GM12878 (cell line): ENCODE measurements around the gene DUSP14. TPM values are rescaled to one million over a fixed set of nuclear protein-coding genes. Genes with fewer than 3 reads are reported as not detected.
A peak's percentile ranks its signal among the peaks of the same experiment; 100 is the strongest.

Experiments used
- CHD4 ChIP-seq: fragments of 200-600 bp; sonication (generic); IDR thresholded peaks from 2 replicates; pipeline ENCODE4 v1.6.1; 2016; ENCODE audit warnings: mild to moderate bottlenecking
- CREB1 ChIP-seq: IDR thresholded peaks from 2 replicates; pipeline ENCODE4 v1.6.1; 2012; ENCODE audit warnings: low read depth, mild to moderate bottlenecking, inconsistent platforms
- CREM ChIP-seq: IDR thresholded peaks from 2 replicates; pipeline ENCODE4 v1.6.1; 2014; ENCODE audit warnings: antibody characterized with exemption, low read depth
- FOXK2 ChIP-seq: fragments of 450-650 bp; IDR thresholded peaks from 2 replicates; pipeline ENCODE4 v1.6.1; 2017; ENCODE audit warnings: mild to moderate bottlenecking, moderate library complexity
- HDAC2 ChIP-seq: fragments of 200-600 bp; sonication (generic); IDR thresholded peaks from 2 replicates; pipeline ENCODE4 v1.6.1; 2017
- HDAC6 ChIP-seq: fragments of 200-600 bp; sonication (generic); IDR thresholded peaks from one replicate; pipeline ENCODE4 v1.8.0; 2017; ENCODE audit warnings: antibody characterized with exemption; ENCODE audit not compliant: unreplicated experiment
- JUND ChIP-seq: IDR thresholded peaks from 2 replicates; pipeline ENCODE4 v1.6.1; 2012; ENCODE audit warnings: low read depth, mild to moderate bottlenecking, low read length, improper control_type of control experiment, moderate library complexity
- LARP7 ChIP-seq: fragments of 450-650 bp; IDR thresholded peaks from 2 replicates; pipeline ENCODE4 v1.6.1; 2017; ENCODE audit warnings: mild to moderate bottlenecking
- NR2C2 ChIP-seq: IDR thresholded peaks from 2 replicates; pipeline ENCODE4 v1.6.1; 2011; ENCODE audit warnings: borderline replicate concordance, low read depth; ENCODE audit not compliant: control insufficient read depth, insufficient read length
- NR2F1 ChIP-seq: fragments of 450-650 bp; conservative IDR thresholded peaks from 2 replicates; pipeline ENCODE4 v1.6.1; 2017; ENCODE audit warnings: mild to moderate bottlenecking
- PAX5 ChIP-seq: IDR thresholded peaks from 2 replicates; pipeline ENCODE4 v1.6.1; 2011; ENCODE audit warnings: low read depth, low read length, borderline replicate concordance
- SPI1 ChIP-seq: IDR thresholded peaks from 2 replicates; pipeline ENCODE4 v1.6.1; 2011; ENCODE audit warnings: low read depth, mild to moderate bottlenecking, low read length, moderate library complexity, borderline replicate concordance; ENCODE audit not compliant: insufficient read depth
- SREBF1 ChIP-seq: IDR thresholded peaks from 2 replicates; pipeline ENCODE4 v1.6.1; 2012; ENCODE audit warnings: mild to moderate bottlenecking, low read length
- STAT3 ChIP-seq: IDR thresholded peaks from 2 replicates; pipeline ENCODE4 v1.6.1; 2011; ENCODE audit warnings: low read depth, low read length, improper control_type of control experiment
- TAF1 ChIP-seq: IDR thresholded peaks from 2 replicates; pipeline ENCODE4 v1.6.1; 2011; ENCODE audit warnings: mild to moderate bottlenecking, low read depth, low read length, borderline replicate concordance
- TARDBP ChIP-seq: IDR thresholded peaks from 2 replicates; pipeline ENCODE4 v1.6.1; 2016; ENCODE audit warnings: borderline replicate concordance
- ZNF207 ChIP-seq: fragments of 450-650 bp; IDR thresholded peaks from 2 replicates; pipeline ENCODE4 v1.6.1; 2014; ENCODE audit warnings: antibody characterized with exemption, mild to moderate bottlenecking, borderline replicate concordance
- ZNF217 ChIP-seq: fragments of 450-650 bp; IDR thresholded peaks from 2 replicates; pipeline ENCODE4 v1.6.1; 2017; ENCODE audit warnings: antibody characterized with exemption, mild to moderate bottlenecking
- polyA plus RNA-seq, 11 experiments: library from polyadenylated mRNA; depleted of rRNA in 4 of 11; unstranded in 6 of 11; stranded (reverse) in 5 of 11; fragments of >200 nt; fragmentation: Nextera tagmentation in 4 of 11; fragmentation: Illumina TruSeq in 1 of 11; extraction: Ambion mirVana in 4 of 11; extraction: Trizol in 1 of 11; gene quantifications; 1 replicate in 1 of 11; 2 replicates in 10 of 11; pipeline versions ENCODE4 v1.2.1 to v1.2.3, GENCODE V29; 2011 to 2016; ENCODE audit warnings: inconsistent platforms in 2 of 11, missing spikeins in 2 of 11, low read depth in 1 of 11
- total RNA-seq, 4 experiments: library from RNA; depleted of rRNA in 3 of 4; stranded (reverse); fragments of >200 nt in 3 of 4; fragmentation: Illumina TruSeq in 1 of 4; extraction: Trizol in 1 of 4; gene quantifications; 2 replicates each; pipeline versions ENCODE4 v1.2.1 to v1.2.3, GENCODE V29; 2013 to 2021
- TF ChIP-seq, protein P1 (sequence below): IDR thresholded peaks from 2 replicates; pipeline ENCODE4 v1.6.1; 2011; ENCODE audit warnings: mild to moderate bottlenecking, low read depth, low read length, moderate library complexity; ENCODE audit not compliant: insufficient replicate concordance
- TF ChIP-seq, protein P2 (sequence below): fragments of 450-650 bp; IDR thresholded peaks from 2 replicates; pipeline ENCODE4 v1.6.1; 2017; ENCODE audit warnings: mild to moderate bottlenecking, low read depth, inconsistent platforms; ENCODE audit not compliant: poor library complexity, severe bottlenecking
- TF ChIP-seq, protein P3 (sequence below): fragments of 450-650 bp; formaldehyde crosslinking; IDR thresholded peaks from 2 replicates; pipeline ENCODE4 v1.5.0; 2022; ENCODE audit warnings: mild to moderate bottlenecking, missing genetic modification characterization

The DUSP14 gene
- total and polyA plus RNA-seq, 10 of the 15 experiments (the other 5 are each of a cell fraction or from before 2014, with no cell fraction given) = 14.5 to 36.5 (median 24.4) TPM

DNA sequence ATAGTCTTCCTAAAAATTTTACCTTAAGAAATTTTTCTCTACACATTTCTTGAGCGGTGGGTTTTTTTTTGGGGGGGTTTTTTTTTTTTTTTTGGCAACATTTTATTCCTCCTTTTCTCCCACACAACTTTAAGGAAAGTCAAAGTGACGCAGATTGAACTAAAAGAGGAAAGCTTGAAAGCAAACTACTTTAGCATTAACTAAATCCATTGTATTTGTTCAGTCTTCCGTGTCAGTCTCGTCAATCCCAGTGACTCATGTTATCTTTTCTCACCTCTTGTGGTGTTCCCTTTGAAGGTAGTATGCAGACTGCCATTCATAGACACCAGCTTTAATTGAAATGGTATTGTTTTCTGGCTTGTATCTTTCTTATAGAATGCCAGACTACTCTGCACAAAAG is 43.7 kb upstream of the DUSP14 start (continued):
- no peak for TF ChIP-seq ZNF207
- TF ChIP-seq, protein P1, sequence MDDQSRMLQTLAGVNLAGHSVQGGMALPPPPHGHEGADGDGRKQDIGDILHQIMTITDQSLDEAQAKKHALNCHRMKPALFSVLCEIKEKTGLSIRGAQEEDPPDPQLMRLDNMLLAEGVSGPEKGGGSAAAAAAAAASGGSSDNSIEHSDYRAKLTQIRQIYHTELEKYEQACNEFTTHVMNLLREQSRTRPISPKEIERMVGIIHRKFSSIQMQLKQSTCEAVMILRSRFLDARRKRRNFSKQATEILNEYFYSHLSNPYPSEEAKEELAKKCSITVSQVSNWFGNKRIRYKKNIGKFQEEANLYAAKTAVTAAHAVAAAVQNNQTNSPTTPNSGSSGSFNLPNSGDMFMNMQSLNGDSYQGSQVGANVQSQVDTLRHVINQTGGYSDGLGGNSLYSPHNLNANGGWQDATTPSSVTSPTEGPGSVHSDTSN = no peak
- peak; percentile 2; the same call in 1 of the 2 replicates for TF ChIP-seq SPI1
- TF ChIP-seq JUND = 0 out of 2 replicates have a peak, but pooled peaks have one; percentile 11
- TF ChIP-seq, protein P2, sequence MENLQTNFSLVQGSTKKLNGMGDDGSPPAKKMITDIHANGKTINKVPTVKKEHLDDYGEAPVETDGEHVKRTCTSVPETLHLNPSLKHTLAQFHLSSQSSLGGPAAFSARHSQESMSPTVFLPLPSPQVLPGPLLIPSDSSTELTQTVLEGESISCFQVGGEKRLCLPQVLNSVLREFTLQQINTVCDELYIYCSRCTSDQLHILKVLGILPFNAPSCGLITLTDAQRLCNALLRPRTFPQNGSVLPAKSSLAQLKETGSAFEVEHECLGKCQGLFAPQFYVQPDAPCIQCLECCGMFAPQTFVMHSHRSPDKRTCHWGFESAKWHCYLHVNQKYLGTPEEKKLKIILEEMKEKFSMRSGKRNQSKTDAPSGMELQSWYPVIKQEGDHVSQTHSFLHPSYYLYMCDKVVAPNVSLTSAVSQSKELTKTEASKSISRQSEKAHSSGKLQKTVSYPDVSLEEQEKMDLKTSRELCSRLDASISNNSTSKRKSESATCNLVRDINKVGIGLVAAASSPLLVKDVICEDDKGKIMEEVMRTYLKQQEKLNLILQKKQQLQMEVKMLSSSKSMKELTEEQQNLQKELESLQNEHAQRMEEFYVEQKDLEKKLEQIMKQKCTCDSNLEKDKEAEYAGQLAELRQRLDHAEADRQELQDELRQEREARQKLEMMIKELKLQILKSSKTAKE = peak; percentile 85
- peak; percentile 74 for TF ChIP-seq NR2F1
- TF ChIP-seq HDAC6 = no peak
- no peak for TF ChIP-seq LARP7
- peak; percentile 91; the same call in 1 of the 2 replicates for TF ChIP-seq PAX5
- no peak for TF ChIP-seq TARDBP
- no peak for TF ChIP-seq CHD4
- no peak for TF ChIP-seq FOXK2
- TF ChIP-seq HDAC2 = no peak
- TF ChIP-seq SREBF1 = no peak
- TF ChIP-seq CREM = peak; percentile 64; the same call in 1 of the 2 replicates
- TF ChIP-seq STAT3 = no peak
- peak; percentile 47; the same call in 1 of the 2 replicates for TF ChIP-seq CREB1
- TF ChIP-seq TAF1 = no peak
- TF ChIP-seq ZNF217 = no peak
- TF ChIP-seq NR2C2 = no peak
- TF ChIP-seq, protein P3, sequence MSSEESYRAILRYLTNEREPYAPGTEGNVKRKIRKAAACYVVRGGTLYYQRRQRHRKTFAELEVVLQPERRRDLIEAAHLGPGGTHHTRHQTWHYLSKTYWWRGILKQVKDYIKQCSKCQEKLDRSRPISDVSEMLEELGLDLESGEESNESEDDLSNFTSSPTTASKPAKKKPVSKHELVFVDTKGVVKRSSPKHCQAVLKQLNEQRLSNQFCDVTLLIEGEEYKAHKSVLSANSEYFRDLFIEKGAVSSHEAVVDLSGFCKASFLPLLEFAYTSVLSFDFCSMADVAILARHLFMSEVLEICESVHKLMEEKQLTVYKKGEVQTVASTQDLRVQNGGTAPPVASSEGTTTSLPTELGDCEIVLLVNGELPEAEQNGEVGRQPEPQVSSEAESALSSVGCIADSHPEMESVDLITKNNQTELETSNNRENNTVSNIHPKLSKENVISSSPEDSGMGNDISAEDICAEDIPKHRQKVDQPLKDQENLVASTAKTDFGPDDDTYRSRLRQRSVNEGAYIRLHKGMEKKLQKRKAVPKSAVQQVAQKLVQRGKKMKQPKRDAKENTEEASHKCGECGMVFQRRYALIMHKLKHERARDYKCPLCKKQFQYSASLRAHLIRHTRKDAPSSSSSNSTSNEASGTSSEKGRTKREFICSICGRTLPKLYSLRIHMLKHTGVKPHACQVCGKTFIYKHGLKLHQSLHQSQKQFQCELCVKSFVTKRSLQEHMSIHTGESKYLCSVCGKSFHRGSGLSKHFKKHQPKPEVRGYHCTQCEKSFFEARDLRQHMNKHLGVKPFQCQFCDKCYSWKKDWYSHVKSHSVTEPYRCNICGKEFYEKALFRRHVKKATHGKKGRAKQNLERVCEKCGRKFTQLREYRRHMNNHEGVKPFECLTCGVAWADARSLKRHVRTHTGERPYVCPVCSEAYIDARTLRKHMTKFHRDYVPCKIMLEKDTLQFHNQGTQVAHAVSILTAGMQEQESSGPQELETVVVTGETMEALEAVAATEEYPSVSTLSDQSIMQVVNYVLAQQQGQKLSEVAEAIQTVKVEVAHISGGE (CRISPR knock-in tag) = no peak
- TF ChIP-seq, all 136 proteins: peak for 33
